Non-pigmented ciliary epithelial cell (primary cell): ENCODE data around the gene BRD8.
"Not testable (repeated sequence)": the region's sequence is repeated elsewhere in the genome, so short reads cannot be mapped to it uniquely, and the experiment has no call there.

ENCODE experiments used
- DNase-seq: peaks from one replicate; pipeline ENCODE4 v3.0.0-alpha.2; 2010; ENCODE audit warnings: low read depth

The BRD8 gene

DNA sequence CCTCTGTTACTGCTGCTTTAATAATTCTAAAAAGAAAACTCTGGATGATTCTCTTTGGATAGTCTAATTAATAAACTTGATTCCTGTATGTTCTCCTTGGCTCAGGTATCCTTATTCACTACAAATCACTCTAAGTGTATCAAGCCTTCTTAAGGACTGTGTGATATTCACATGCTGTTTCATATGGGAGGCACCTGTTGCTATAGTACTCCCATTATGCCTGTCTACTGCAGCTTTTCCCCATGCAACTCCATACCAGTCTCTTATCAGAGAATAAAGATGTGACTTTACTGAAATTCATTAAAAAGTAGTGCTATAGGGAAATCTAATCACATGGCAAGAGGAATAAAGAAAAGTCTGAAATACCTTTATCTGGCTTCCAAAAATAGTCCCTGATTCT lies 14.7 kb downstream of the BRD8 start:
- DNase-seq: no peak

GRCh38 chr5:138160706-138161105 lies 17.7 kb downstream of the BRD8 start:
- no peak for DNase-seq

GRCh38 chr5:138159666-138160065 lies 18.8 kb downstream of the BRD8 start:
- no peak for DNase-seq

DNA sequence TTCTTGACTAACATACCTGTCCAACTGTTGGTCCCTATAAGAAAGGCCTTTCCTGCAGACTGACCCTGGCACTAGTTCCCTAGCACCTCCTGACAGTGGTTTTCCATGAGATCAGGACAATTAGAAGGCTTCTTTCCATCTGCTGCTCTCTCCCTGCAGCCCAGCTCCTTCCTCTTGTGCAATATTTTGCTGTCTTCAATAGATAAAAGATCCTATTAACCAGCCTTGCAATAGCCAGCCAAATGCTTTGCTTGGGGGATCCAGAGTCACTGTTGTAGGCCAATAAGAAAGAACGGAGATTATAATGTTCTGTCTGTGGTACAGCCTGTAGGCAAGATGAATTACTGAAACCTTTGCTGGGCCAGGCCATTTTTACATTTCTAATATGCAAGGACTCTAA lies 20.8 kb downstream of the BRD8 start:
- no peak for DNase-seq

DNA sequence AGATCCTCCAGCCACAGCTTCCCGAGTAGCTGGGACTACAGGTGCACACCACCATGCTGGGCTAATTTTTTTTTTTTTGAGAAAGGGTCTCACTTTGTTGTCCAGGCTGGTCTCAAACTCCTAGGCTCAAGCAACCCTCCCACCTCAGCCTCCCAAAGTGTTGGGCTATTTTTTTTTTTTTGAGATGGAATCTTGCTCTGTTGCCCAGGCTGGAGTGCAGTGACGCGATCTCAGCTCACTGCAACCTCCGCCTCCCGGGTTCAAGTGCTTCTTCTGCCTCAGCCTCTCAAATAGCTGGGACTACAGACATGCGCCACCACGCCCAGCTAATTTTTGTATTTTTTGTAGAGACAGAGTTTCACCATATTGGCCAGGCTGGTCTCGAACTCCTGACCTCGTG lies 22.5 kb downstream of the BRD8 start:
- not testable (repeated sequence) for DNase-seq

DNA sequence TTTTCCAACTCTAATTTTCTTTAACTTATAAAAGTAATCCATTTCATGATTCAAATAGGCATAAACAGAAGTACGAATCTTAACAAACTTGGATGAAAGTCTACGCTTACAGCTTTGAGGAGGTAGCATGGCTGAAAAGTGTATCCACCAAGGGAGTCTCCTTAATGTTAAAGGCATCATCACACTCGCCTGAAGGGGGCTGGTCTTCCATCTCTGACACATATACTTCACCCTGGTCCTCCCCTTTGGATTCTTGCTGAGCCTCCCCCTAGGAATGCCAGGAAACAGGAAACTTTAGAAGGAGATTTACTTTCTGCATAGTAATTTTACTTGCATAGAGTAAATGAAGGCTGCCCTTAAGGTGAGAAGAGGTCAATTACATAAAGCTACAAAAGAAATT lies 28.9 kb downstream of the BRD8 start:
- DNase-seq: no peak

DNA sequence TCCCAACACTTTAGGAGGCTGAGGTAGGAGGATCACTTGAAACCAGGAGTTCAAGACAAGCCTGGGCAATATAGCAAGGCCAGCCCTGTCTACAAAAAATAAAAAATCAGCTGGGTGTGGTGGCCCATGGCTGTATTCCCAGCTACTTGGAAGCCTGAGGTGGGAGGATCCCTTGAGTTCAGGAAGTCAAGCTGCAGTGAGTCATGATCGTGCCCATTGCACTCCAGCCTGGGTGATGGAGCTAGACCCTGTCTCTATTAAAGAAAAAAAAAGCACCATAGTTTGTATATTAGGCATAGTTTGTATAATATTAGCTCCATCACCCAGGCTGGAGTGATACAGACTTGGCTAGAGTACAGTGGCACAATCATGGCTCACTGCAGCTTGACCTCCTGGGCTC lies 29.6 kb downstream of the BRD8 start:
- DNase-seq: no peak

- not testable (repeated sequence) for DNase-seq
Measured at GRCh38 chr5:138143578-138143977, 34.9 kb downstream of the BRD8 start.

- DNase-seq: no peak
Measured at GRCh38 chr5:138141734-138142133, 36.7 kb downstream of the BRD8 start.

DNA sequence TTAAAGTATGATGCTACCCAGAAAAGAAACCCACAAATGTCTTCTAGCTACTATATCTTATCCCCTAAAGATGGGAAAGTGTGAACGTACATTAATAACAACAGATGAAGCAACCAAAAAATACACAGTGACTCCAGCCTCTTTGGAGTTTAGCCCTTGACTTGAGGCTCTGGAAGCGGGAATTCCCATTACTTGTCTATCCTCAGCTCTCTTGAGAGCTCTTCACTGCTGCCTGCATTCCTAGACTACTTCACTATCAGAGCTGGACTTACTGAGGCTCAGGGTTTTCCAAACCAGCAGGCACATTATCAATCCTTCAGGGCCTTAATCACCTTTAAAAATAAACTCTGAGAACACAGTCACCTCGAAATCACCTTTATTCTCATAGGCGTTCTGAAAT lies 38.2 kb downstream of the BRD8 start:
- DNase-seq: no peak

DNA sequence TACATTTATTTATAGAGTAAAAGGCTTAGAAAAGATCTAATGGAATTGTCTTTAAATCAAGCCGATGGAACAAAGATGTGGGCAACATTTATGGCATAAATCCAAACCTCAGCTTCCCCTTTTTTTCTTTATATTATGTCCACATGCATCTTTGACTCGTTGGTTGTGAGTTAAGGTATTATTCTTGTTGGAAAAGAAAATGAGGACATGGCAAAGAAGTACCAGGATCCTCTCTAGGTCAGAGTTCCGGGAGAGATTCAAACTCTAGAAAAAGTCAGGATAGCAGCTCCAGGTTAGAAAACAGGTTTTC lies 38.7 kb downstream of the BRD8 start:
- DNase-seq: no peak

- no peak for DNase-seq
Measured at GRCh38 chr5:138138949-138139780, 39.3 kb downstream of the BRD8 start, which contains the start of gene NME5. Gene NME5 (minus strand): TSS chr5:138139428. CDS start chr5:138138780, 648 bp downstream.

GRCh38 chr5:138132543-138132942 lies 45.9 kb downstream of the BRD8 start:
- no peak for DNase-seq

DNA sequence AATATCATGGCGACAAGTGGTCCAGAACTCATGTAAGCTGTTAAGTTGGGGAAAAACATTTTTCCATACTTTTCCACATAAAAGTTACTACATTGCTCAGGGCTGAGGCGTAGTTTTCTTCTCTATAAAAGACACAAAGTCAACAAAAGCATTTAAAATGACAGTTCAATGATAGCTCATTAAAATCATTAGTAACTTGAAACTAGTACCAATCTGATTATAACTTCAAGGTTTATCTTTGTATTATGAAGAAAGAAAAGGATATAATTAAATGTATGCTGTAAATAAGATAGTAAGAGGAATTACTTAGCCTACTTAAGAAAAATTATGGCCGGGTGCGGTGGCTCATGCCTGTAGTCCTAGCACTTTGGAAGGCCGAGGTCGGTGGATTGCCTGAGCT lies 49.1 kb downstream of the BRD8 start:
- no peak for DNase-seq

DNA sequence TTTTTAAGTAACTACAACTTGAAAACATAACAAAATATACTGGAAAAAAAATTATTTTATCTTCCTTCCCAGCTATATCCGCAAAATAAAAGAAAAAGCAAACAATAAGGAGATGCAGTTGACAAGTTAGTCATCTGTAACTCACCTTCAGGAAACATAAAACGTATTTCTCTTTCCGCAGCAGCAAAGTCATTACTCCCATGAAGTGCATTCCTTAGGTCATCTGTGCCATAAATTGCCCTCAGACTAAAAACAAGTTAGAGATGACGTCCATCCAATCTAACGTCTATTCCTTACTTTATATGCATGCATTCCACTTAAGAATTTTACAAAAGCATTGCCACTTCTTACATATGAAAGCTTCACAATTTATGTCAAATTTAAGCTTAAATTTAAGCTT lies 50.1 kb downstream of the BRD8 start:
- no peak for DNase-seq

GRCh38 chr5:138115254-138115653 lies 63.2 kb downstream of the BRD8 start:
- DNase-seq: no peak

DNA sequence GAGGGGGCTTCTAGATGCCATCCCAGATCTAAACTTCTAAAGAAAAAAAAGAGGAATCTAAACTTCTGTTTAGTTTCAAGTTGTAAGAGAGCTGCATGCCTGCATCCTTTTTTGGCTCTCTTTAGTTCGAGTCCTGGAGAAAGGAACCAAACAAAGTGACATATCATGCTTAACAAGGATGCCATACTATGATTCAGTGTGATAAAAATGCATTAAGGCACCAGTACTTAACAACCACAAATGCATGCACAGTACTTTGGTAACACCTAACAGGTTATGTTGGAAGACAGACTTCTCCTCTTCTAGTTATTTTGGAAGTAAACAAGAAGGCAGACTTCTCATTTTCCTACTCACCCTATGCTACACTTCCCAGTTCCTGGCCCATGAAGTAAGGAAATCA lies 66.5 kb downstream of the BRD8 start:
- DNase-seq: no peak

DNA sequence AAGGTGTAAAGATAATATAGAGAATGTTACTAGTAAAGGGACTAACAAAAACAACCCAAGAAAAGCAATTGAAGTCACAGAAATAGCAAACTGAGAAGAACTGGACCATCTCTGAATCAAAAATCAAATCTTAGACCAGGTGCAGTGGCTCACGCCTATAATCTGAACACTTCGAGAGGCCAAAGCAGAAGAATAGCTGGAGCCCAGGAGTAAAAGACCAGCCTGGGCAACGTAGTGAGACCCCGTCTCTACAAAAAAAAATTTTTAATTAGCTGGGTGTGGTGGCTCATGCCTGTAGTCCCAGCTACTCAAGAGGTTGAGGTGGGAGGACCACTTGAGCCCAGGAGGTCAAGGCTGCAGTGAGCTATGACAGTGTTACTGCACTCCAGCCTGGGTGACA lies 67.2 kb downstream of the BRD8 start:
- DNase-seq: no peak

- no peak for DNase-seq
Measured at GRCh38 chr5:138110266-138110963, 68.0 kb downstream of the BRD8 start.

GRCh38 chr5:138109463-138110265 lies 68.8 kb downstream of the BRD8 start:
- no peak for DNase-seq

DNA sequence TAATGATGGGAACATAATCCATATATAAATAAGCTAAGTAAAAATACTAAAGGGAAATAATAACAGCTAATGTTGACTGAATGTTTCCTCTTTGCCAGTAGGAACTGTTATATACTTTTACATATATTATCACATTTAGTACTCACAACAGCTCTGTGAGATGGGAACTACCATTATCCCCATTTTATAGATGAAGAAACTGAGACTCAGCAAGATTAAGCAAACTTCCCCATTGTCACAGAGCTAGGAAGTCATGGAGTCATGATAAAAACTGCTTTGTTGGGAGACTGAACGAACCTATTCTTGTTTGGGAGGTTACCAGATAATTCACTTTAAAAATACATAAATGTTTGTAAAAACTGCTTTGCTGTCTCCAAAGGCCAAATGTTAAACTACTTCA lies 71.2 kb downstream of the BRD8 start:
- no peak for DNase-seq

- no peak for DNase-seq
Measured at GRCh38 chr5:138105709-138106108, 72.7 kb downstream of the BRD8 start.

DNA sequence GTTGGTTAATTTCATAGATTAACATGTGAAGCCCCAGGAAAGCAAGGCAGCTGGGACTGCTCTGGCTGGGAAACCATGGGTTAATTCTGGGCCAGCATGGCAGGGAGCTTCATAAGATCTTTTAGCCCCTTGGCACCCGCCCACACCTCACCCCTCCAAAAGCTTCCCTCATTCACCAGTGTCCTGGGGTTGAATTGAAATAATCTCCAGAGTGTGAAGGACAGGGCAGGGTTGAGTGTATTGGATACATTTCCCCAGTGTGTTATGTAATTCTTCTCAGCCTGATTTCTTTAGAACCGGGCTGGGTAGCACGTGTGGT lies 75.2 kb downstream of the BRD8 start:
- no peak for DNase-seq
